ELR (cell line): Measurements from ENCODE around the gene HOXD8.

Experiments
- DNase-seq: peaks from one replicate; pipeline ENCODE4 v3.0.0-alpha.2; 2015; ENCODE audit warnings: low read depth

Gene HOXD8

GRCh38 chr2:176115883-176116813 is 13.4 kb upstream of the HOXD8 start, which contains the start of gene HOXD10:
Gene HOXD10, plus strand, starts transcription at chr2:176116778. Its CDS starts 56 bp downstream, at chr2:176116834.
- DNase-seq, result no peak

GRCh38 chr2:176117162-176117822 is 12.2 kb upstream of the HOXD8 start:
- no peak for DNase-seq

GRCh38 chr2:176117823-176118371 is 11.6 kb upstream of the HOXD8 start:
- DNase-seq, result no peak

- peak; percentile 34 for DNase-seq
Observed at GRCh38 chr2:176118601-176119339, 10.7 kb upstream of the HOXD8 start.

GRCh38 chr2:176120364-176121189 is 8.9 kb upstream of the HOXD8 start:
- no peak for DNase-seq

GRCh38 chr2:176121190-176122051 is 8.1 kb upstream of the HOXD8 start:
- DNase-seq, result no peak

GRCh38 chr2:176122052-176122682 is 7.3 kb upstream of the HOXD8 start:
- DNase-seq, result no peak

- DNase-seq, result peak; percentile 43
Observed at GRCh38 chr2:176122683-176123410, 6.7 kb upstream of the HOXD8 start, which contains the start of gene HOXD9. Gene HOXD9, plus strand, starts transcription at chr2:176122719. Its CDS starts 50 bp downstream, at chr2:176122769.

GRCh38 chr2:176123411-176124109 is 5.9 kb upstream of the HOXD8 start:
- no peak for DNase-seq

GRCh38 chr2:176124110-176124946 is 5.2 kb upstream of the HOXD8 start:
- DNase-seq, result no peak

- no peak for DNase-seq
Observed at GRCh38 chr2:176124947-176125771, 4.3 kb upstream of the HOXD8 start.

GRCh38 chr2:176125772-176126054 is 3.8 kb upstream of the HOXD8 start:
- DNase-seq, result no peak

GRCh38 chr2:176126929-176127773 is 2.4 kb upstream of the HOXD8 start:
- DNase-seq, result peak; percentile 74

GRCh38 chr2:176127774-176128072 is 1.8 kb upstream of the HOXD8 start:
- no peak for DNase-seq

GRCh38 chr2:176128172-176128981 is 1.1 kb upstream of the HOXD8 start:
- peak; percentile 36 for DNase-seq
